HG03060 (cell line): Measurements from ENCODE around the gene SEC23B.

Experiments used
- ATAC-seq: cut with Tn5 transposase; IDR thresholded peaks from one replicate; pipeline ENCODE4 v1.9.1; 2021; ENCODE audit warnings: low read depth, moderate number of reproducible peaks; ENCODE audit not compliant: unreplicated experiment

Gene SEC23B

DNA sequence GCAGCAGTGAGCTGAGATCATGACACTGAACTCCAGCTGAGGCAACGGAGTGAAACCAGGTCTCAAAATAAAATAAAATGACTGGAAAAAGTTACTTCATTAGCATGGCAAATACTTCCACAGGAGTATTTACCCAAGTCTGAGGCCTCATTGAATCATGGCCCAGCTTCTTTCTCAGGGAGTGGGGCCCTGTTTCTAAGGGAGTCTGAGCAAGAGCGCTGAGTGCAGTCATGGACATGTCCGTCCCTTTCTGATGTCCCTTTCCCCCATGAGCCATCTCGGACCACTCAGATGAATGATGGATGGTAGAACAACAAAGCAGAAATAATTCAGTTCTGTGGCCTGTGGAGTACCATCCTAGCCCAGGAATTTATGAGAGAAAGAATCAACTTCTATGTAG lies 72.3 kb downstream of the SEC23B start:
- no peak for ATAC-seq

DNA sequence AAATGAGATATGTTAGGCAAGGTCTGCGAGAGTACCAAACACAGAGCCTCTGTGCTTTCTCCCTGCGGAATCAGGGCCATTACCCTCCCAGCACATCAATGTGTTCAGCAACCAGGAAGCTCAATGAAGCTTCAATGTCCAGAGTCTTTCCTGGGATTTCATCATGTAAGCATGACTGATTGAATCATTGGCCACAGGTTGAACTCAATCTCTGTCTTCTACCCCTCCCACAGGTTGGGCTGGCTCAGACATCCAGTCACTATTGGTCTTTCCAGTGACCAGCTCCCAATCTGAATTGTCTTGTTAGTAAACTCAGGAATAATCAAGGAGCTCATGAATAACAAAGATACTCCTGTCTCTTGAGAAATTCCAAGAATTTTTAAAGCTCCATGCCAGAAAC lies 77.4 kb downstream of the SEC23B start:
- no peak for ATAC-seq

DNA sequence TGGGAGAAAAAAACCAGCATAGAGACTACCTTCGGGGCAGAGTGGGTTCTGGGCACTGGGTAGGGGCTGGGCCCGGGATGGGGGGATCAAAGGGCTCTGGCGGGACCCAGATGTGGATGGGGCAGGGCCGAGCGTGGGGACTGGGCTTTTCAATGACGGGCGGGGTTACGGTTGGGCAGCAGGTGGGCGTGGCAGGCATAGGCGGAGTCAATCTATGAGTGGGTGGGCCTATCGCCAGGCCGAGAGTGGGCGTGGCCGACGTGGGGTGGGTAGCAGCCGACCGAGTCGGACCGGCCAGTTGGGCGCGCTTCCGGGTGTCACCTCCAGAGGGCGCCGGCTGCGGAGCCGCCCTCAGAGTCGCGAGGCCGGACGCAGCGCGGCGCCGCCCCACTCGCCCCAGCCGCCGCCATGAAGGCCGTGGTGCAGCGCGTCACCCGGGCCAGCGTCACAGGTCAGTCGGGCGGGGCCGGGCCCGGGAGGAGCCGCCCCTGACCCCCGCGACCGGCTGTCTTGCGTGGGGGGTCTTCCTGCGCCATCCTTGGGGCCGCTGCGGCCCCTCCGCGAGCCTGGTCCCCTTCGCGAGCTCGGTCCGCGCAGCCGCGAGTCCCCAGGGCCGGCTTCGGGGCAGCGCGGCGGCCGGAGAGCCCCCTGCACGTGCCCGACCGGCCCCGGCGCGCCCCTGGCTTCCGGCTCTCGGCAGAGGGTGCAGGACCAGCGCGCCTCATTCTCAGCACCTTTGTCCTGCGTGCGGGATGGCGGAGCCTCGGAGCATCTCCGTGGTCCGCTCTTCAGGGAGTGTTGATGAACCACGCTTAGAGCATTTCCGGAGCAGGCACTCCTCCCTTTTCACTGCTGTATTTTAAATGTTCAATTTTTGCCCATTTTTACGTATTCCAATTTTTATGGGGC lies 80.2 kb downstream of the SEC23B start, which contains the start of gene DTD1:
Gene DTD1 (plus strand): TSS at position 390 of the 909 bp plus-strand sequence. CDS start 19 bp downstream, at position 409.
- ATAC-seq: peak; percentile 78

DNA sequence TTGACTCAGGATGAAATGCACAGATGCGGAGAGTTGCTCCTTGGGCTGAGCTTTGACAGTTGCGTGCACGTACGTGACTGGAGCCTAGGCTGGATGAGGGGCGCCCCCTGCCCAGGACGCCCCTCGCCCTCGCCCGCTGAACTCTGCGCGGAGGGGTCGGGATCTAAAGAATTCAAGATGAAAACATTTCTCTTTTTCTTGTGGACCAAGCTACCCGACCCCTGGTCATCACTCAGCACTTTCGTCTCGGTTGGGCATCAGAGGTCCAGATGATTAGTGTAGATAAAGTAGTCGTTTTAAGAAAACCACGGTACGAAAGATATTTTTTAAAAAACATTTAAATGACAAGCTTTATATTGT lies 80.8 kb downstream of the SEC23B start:
- ATAC-seq: no peak

DNA sequence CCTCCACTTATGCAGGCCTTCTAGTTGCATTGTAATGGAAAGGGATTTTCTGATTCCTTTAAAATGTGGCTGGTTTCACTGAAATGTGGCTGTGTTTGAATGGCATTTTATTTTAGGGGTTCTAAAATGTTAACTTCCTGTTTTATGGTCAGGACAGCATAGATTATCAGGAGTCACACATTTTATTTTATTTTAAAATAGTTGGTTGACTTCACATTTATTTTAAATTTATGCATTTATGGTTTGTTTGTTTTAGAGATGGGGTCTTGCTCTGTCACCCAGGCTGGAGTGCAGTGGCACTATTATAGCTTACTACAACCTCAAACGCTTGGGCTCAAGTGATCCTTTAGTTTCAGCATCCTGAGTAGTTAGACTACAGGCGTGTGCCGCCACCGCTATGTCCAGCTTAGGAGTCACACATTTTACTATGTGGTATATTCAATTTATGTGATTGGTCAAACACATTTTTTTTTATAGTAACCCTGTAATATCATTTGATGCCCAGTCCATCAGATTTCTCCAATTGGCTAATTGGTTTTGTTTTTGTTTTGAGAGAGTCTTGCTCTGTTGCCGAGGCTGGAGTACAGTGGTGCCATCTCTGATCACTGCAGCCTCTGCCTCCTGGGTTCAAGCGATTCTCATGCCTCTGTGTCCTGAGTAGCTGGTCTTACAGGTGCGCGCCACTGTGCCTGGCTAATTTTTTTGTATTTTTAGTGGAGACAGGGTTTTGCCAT lies 82.4 kb downstream of the SEC23B start:
- ATAC-seq: no peak

DNA sequence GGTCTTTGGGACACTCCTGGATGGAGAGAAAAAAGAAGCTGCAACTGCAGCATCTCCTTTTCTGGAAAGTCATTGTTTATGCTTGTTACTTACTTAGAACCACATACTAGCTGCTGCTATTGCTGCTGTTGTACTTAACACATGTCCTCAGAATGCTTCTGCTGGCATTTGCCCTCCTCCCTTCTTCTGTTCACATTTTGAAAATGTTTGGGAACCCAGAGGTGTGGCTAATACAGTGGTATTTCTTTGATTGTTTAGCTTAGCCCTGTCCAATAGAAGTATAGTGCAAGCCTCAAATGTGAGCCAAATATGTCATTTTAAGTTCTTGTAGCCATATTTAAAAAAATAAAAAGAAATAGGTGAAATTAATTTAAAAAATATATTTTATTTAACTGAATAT lies 88.5 kb downstream of the SEC23B start:
- no peak for ATAC-seq

DNA sequence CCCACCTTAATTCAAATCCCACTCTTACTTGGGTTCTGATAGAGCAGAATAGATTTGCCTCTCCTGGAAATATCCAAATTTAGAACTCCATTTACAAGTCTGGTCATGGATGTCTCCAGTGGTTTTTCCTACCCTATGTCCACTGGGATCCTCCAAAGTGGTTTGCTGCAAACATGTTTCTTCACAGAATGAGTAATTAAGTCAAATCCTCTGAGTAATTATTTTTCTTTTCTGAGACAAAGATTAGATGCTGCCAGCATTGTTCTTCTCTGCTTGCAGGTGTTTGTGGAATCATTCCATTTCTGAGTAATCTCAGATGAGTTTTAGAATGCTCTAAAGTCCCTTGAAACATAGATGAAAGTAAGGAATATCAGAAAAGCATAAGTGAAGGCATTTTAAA lies 102.0 kb downstream of the SEC23B start:
- ATAC-seq: no peak
